HFF-Myc (cell line): ENCODE measurements around the gene ERBB2.

ENCODE experiments used
- DNase-seq: peaks from one replicate; pipeline ENCODE4 v3.0.0-alpha.2; 2011; ENCODE audit warnings: low read depth; ENCODE audit errors: extremely low read depth
- H3K4me3 ChIP-seq: replicated peaks from 2 replicates; pipeline ENCODE4 v1.5.1; 2011; ENCODE audit warnings: low read depth, mild to moderate bottlenecking, control low read depth, low read length
- TF ChIP-seq, protein P1 (sequence below): IDR thresholded peaks from 2 replicates; pipeline ENCODE4 v1.5.1; 2012; ENCODE audit warnings: mild to moderate bottlenecking, low read depth, low read length, control low read depth; ENCODE audit errors: missing control alignments

ERBB2 gene

DNA sequence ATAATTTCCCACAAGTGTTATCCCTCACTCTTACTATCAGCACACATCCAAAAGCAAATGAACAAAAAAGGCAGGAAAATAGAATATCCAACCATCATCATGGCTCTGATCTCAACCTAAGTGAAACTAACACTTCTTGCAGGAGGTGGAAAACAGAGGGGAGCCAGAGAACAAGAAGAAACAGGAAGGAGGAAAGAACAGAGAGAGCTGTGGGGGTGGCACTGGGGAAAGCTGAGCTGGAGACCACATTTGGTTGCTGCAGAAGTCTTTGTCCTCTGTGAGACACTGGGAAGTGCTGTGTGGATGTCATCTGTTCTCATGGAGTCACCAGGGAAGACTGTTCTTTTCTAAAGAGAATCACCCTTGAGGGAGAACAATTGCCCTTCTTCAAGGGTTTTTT lies 72.6 kb downstream of the ERBB2 start:
- DNase-seq, result no peak
- TF ChIP-seq, protein P1, sequence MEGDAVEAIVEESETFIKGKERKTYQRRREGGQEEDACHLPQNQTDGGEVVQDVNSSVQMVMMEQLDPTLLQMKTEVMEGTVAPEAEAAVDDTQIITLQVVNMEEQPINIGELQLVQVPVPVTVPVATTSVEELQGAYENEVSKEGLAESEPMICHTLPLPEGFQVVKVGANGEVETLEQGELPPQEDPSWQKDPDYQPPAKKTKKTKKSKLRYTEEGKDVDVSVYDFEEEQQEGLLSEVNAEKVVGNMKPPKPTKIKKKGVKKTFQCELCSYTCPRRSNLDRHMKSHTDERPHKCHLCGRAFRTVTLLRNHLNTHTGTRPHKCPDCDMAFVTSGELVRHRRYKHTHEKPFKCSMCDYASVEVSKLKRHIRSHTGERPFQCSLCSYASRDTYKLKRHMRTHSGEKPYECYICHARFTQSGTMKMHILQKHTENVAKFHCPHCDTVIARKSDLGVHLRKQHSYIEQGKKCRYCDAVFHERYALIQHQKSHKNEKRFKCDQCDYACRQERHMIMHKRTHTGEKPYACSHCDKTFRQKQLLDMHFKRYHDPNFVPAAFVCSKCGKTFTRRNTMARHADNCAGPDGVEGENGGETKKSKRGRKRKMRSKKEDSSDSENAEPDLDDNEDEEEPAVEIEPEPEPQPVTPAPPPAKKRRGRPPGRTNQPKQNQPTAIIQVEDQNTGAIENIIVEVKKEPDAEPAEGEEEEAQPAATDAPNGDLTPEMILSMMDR, result no peak
- H3K4me3 ChIP-seq, result no peak overlapping the region

DNA sequence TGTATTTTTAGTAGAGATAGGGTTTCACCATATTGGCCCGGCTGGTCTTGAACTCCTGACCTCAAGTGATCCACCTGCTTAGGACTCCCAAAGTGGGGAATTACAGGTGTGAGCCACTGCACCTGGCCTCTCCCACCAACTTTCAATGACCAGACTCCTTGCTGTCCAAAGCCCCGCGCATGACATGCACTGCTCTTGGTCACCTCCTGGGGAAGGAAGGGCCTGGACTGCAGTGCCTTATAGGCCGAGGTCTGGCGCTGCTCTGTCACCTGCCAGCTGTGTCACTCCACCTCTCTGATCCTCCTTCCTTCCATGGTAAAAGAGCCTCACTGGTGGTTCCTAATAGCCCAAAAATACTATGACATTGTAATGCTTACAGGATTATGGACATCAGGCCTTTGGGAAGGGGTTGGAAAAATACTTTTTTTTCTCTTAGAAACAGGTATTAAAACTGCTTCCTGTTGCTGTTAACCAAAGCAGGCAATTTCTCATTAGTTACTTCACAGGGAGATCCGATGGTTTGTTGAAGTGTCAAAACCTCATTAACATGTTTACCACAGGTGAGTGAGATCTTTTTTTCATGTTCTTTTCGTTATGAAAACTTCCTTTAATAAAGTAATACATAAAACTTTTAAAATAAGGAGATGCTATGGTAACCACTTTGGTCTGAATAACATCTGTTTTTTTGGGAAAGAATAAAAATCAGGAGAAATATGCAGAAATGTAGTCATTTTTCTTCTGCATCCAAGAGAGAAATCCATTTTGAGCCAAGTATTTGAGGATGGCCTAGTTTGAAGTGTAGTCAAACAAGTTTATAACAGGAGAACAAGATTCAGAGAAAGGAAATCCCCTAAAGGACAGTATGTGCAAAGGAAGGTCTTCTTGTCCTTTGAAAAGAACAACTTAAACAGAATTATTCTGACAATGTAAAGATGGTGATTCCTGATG lies 73.4 kb downstream of the ERBB2 start:
- no peak overlapping the region for H3K4me3 ChIP-seq
- TF ChIP-seq, protein P1, result no peak
- no peak for DNase-seq

DNA sequence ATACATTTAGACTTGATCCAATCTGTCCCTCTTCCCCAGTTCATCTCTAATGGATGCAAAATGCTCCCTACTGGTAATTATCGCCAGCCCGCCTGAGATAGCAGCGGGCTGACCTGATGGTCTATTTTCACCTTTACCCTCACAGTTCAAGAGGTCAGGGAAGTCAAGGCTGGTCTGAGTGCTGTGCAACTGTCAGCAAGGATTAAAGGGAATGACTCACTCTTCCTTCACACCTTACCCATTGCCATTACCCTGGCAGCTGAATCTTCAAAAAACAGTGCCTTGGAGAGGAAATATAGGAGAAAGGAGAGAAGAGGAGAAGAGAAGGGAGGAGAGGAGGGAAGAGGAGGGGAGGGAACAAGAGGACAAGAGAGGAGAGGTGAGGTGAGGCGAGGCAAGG lies 74.2 kb downstream of the ERBB2 start:
- DNase-seq, result no peak
- H3K4me3 ChIP-seq, result no peak overlapping the region

DNA sequence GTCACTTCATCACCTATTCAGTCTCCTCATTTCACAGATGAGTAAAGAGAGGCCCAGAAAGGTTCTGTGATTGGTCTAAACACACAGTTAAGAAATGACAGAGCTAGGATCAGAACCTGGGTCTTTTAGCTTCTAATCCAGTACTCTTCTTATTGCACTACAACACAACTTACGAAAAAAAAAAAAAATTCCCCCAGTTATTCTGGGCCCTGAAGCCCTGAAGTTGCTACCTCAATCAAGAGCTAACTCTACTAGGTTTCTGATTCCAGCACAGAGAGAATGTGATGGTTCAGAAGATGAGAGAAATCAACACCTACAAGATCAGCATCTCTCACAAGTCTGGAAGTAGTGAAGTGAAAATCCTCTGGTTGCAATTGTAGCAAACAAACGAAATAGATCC lies 75.2 kb downstream of the ERBB2 start:
- no peak overlapping the region for H3K4me3 ChIP-seq
- TF ChIP-seq, protein P1, result no peak
- no peak for DNase-seq

More for the DNA sequence above, 74.2 kb downstream of the ERBB2 start:
- TF ChIP-seq, protein P1, result no peak

DNA sequence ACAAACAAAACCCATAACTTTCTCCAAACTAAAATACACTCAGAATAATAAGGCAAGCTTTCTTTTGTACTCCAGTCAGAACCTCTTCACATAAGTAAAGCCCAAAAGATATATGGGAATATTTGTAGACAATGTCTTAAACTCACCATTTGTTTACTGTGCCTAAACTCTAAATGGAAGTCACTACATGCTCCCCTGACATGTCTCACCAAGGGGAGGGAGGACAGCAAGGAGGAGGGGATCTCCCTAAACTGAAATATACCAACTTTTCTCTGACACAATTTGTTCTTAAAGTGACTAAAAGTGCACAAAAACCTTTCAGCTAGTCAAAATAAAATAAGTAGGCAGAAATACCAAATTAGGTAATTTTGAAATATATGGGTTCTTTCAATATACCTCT lies 76.4 kb downstream of the ERBB2 start:
- H3K4me3 ChIP-seq, result no peak overlapping the region
- TF ChIP-seq, protein P1, result no peak
- DNase-seq, result no peak

DNA sequence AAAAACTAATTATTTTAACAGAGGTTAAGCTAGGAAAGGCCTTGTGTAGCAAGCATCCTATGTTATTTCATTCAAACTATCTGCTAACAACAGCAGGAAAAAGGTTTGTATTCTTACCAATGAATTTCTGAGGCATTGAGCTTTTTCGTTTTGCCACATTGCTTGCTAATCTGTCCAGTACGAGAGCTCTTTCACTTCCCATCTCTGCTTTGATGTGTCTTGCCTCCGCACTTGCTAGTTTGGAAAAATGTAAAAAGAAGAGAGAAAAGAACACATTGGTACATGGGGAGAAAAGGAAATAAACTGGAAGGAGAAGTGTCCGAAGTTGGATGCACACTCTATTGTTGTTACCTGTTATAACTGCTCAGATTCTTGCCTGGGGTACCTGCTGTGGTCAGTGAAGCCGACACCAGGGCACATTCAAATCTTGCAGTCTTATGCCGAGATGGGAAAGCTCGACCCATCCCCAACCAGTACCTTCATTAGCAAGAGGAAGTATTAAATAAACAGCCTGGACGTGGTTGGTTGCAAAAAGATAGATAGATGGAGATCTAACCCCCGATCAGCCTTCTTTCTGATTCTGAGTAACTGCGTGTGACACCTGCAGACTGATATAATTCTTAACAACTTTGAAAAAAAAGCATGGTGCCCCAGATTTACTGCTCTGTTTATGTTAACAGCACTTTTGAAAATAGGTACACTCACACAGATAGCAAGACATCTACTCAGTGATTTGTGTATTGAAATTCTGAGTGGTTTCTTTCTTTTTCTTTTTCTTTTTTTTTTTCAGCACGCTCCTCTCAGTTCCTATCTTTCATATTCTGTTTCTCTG lies 77.9 kb downstream of the ERBB2 start:
- H3K4me3 ChIP-seq, result no peak overlapping the region
- TF ChIP-seq, protein P1, result no peak
- no peak for DNase-seq
